Neutrophil (primary cell): ENCODE data around the gene AKAP8.
"Not testable (repeated sequence)": the region's sequence is repeated elsewhere in the genome, so short reads cannot be mapped to it uniquely, and the experiment has no call there.

Experiments used
- H3K27ac ChIP-seq: fragments of 200-600 bp; sonication (generic); 2 replicates; pipeline ENCODE4 v1.5.1; 2016; ENCODE audit warnings: mild to moderate bottlenecking, moderate library complexity
- H3K27me3 ChIP-seq: fragments of 200-600 bp; sonication (generic); 2 replicates; pipeline ENCODE4 v1.6.0; 2016; ENCODE audit warnings: mild to moderate bottlenecking
- H3K36me3 ChIP-seq: fragments of 200-600 bp; sonication (generic); 2 replicates; pipeline ENCODE4 v1.5.1; 2017
- H3K4me1 ChIP-seq, 2 experiments: fragments of 200-600 bp in 1 of 2; sonication (generic) in 1 of 2; 1 replicate in 1 of 2; 2 replicates in 1 of 2; pipeline versions ENCODE4 v1.5.1 to v1.6.1; 2013 to 2016; ENCODE audit warnings: low read depth in 1 of 2, low read length in 1 of 2, mild to moderate bottlenecking in 1 of 2, moderate library complexity in 1 of 2; ENCODE audit not compliant: control insufficient read depth in 1 of 2, insufficient read depth in 1 of 2
- H3K4me3 ChIP-seq, 2 experiments: fragments of 200-600 bp in 1 of 2; sonication (generic) in 1 of 2; 1 replicate in 1 of 2; 2 replicates in 1 of 2; pipeline ENCODE4 v1.5.1; 2013 to 2016; ENCODE audit warnings: low read depth in 1 of 2, low read length in 1 of 2, mild to moderate bottlenecking in 1 of 2, moderate library complexity in 1 of 2
- H3K9me3 ChIP-seq: fragments of 200-600 bp; sonication (generic); 2 replicates; pipeline ENCODE4 v1.5.1; 2016
- CTCF ChIP-seq: fragments of 200-600 bp; sonication (generic); IDR thresholded peaks from 2 replicates; pipeline ENCODE4 v1.5.1; 2016; ENCODE audit warnings: antibody characterized with exemption

Gene AKAP8

GRCh38 chr19:15368051-15368632 lies 11.4 kb downstream of the AKAP8 start:
- Histone ChIP-seq H3K27me3 (no peaks in the 10 kb centered on the region), H3K36me3 (peaks cover 89% of the 10 kb centered on the region), H3K9me3 (no peaks in the 10 kb centered on the region), H3K4me3 (no peak overlapping the region), H3K4me1 (no peaks in the 10 kb centered on the region), H3K27ac (no peak overlapping the region)
- no peak for TF ChIP-seq CTCF

- Histone ChIP-seq H3K4me3 (no peak overlapping the region), H3K4me1 (no peaks in the 10 kb centered on the region), H3K36me3 (peaks cover 86% of the 10 kb centered on the region), H3K9me3 (no peaks in the 10 kb centered on the region), H3K27ac (no peak overlapping the region), H3K27me3 (no peaks in the 10 kb centered on the region)
- TF ChIP-seq CTCF = no peak
These were observed 12.1 kb downstream of the AKAP8 start for GRCh38 chr19:15367439-15367838.

DNA sequence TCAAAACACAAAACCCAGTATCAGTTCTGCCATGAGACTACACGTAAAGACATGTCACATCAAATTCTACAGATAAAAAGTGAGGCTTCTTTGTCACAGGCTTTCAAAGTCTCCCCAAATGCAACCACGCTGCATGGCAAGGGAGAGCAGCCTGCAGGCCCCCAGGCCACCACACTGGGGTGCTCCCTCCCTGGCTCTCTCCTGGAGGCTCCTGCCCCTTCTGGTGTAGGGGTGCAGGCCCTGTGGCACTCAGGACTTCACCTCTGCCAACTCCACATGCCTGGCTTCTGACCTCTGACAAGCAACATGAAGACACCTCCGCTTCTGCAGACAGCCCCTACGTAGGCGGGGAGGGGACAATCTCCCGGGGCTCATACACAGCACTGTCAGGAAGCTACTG lies 14.3 kb downstream of the AKAP8 start:
- Histone ChIP-seq H3K27me3 (no peaks in the 10 kb centered on the region), H3K9me3 (no peaks in the 10 kb centered on the region), H3K4me3 (no peak overlapping the region), H3K27ac (no peak overlapping the region), H3K36me3 (peaks cover 84% of the 10 kb centered on the region), H3K4me1 (no peaks in the 10 kb centered on the region)
- TF ChIP-seq CTCF = no peak

DNA sequence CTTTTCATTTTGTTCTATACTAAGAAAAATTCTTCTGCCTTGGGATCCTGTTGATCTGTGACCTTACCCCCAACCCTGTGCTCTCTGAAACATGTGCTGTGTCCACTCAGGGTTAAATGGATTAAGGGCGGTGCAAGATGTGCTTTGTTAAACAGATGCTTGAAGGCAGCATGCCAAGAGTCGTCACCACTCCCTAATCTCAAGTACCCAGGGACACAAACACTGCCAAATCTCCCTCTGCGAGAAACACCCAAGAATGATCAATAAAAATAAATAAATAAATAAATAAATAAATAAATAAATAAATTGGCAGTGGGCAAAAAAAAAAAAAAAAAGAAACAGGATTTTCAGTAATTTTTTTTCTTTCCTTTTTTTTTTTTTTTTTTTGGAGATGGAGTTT lies 15.8 kb downstream of the AKAP8 start:
- not testable (repeated sequence) for H3K4me1 ChIP-seq, H3K27me3 ChIP-seq, H3K27ac ChIP-seq, H3K9me3 ChIP-seq, H3K4me3 ChIP-seq
- peaks cover 84% of the 10 kb centered on the region for H3K36me3 ChIP-seq

GRCh38 chr19:15363048-15363447 lies 16.5 kb downstream of the AKAP8 start:
- H3K36me3 ChIP-seq = peaks cover 84% of the 10 kb centered on the region

DNA sequence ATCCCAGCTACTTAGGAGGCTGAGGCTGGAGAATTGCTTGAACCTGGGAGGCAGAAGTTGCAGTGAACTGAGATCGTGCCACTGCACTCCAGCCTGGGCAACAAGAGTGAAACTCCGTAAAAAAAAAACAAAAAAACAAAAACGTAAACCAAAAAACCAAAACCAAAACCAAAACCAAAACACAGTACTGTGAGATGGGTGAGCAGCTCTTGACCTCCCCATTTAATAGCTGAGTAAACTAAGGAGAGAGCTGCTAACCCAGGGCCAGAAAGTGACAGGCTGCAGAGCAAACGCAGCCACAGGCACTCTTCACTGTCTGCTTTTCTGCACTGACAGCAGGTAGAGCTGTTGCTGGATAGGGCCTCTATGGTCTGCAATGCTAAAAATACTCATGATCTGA lies 19.6 kb downstream of the AKAP8 start:
- not testable (repeated sequence) for H3K27me3 ChIP-seq, H3K9me3 ChIP-seq, H3K4me3 ChIP-seq, H3K4me1 ChIP-seq
- H3K36me3 ChIP-seq = peaks cover 82% of the 10 kb centered on the region
- H3K27ac ChIP-seq = peak overlapping the region; percentile 2

More at GRCh38 chr19:15363048-15363447, 16.5 kb downstream of the AKAP8 start:
- H3K4me1 ChIP-seq, H3K27me3 ChIP-seq, H3K9me3 ChIP-seq, H3K27ac ChIP-seq, H3K4me3 ChIP-seq: not testable (repeated sequence)

GRCh38 chr19:15358918-15359317 lies 20.7 kb downstream of the AKAP8 start:
- peaks cover 85% of the 10 kb centered on the region for H3K36me3 ChIP-seq
- H3K4me3 ChIP-seq = no peak overlapping the region
- no peaks in the 10 kb centered on the region for H3K4me1 ChIP-seq
- no peak overlapping the region for H3K27ac ChIP-seq
- TF ChIP-seq CTCF = no peak
- no peaks in the 10 kb centered on the region for H3K9me3 ChIP-seq
- no peaks in the 10 kb centered on the region for H3K27me3 ChIP-seq
